22Rv1 (cell line): Measurements from ENCODE around the gene FANK1.
"Not testable (repeated sequence)": the region's sequence is repeated elsewhere in the genome, so short reads cannot be mapped to it uniquely, and the experiment has no call there.

Experiments
- CTCF ChIP-seq: fragments of 450-650 bp; IDR thresholded peaks from 2 replicates; pipeline ENCODE4 v1.5.1; 2017; ENCODE audit warnings: mild to moderate bottlenecking
- ZFX ChIP-seq: fragments of 450-650 bp; IDR thresholded peaks from 2 replicates; pipeline ENCODE4 v1.6.1; 2017; ENCODE audit warnings: antibody characterized with exemption, borderline replicate concordance

GRCh38 chr10:125913277-125913676, 16.9 kb downstream of the FANK1 start:
- not testable (repeated sequence) for TF ChIP-seq CTCF, ZFX
